ENCODE measurements around the gene TENM3. TPM values are rescaled to one million over a fixed set of nuclear protein-coding genes. Genes with fewer than 3 reads are reported as not detected.

Gene TENM3
- total RNA-seq, 4 donors from 2014 or later, result 0.18 to 9.4 (median 1.5) TPM

DNA sequence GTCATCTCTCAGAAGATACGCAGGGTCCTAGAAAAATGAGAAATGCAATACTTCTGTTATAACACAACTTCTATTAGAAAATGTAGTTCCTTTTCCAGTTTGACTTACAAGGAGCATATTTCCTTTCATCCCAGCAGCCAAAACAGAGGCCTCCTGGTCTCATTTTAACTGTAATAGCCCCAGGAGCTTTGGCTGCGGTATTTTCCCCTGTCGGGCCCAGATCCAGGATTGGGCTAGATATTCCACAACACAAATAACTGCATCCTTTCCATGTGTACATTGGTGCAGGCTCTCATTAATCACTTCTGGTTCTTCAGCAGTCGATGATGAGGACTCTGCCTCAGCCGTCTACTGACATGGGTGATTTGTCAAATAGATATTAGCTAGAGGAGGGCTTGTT, 166.1 kb downstream of the TENM3 start:
- no peak for DNase-seq
- H3K36me3 ChIP-seq, result no peaks in the 10 kb centered on the region
- H3K27ac ChIP-seq, result no peak overlapping the region
- TF ChIP-seq, protein P1, sequence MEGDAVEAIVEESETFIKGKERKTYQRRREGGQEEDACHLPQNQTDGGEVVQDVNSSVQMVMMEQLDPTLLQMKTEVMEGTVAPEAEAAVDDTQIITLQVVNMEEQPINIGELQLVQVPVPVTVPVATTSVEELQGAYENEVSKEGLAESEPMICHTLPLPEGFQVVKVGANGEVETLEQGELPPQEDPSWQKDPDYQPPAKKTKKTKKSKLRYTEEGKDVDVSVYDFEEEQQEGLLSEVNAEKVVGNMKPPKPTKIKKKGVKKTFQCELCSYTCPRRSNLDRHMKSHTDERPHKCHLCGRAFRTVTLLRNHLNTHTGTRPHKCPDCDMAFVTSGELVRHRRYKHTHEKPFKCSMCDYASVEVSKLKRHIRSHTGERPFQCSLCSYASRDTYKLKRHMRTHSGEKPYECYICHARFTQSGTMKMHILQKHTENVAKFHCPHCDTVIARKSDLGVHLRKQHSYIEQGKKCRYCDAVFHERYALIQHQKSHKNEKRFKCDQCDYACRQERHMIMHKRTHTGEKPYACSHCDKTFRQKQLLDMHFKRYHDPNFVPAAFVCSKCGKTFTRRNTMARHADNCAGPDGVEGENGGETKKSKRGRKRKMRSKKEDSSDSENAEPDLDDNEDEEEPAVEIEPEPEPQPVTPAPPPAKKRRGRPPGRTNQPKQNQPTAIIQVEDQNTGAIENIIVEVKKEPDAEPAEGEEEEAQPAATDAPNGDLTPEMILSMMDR (IDR thresholded peaks at IDR 0.05), result no peak
- no peak for TF ChIP-seq POLR2A (IDR thresholded peaks at IDR 0.05)
- H3K9me3 ChIP-seq, result no peaks in the 10 kb centered on the region
- H3K27me3 ChIP-seq, result no peaks in the 10 kb centered on the region
- no peaks in the 10 kb centered on the region for H3K4me1 ChIP-seq
- H3K4me3 ChIP-seq, result no peak overlapping the region

DNA sequence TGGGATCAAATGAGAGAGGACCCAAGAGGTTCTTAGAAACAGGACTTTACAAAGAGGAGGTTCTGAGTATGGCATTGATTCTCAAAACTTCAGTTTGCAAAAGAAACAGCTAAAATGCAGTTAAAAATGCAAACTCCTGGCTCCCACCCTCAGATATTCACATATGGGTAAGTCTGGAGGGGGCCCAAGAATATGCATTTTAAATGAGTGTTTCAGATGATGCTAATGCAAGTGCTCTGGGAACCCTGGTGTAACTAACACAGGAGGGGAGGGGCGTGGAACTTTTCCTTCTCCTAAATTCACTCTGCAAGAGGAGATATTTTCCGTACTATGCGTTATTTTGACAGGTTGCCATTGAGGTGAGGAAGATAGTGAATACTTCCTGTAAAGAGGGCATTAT, 168.2 kb downstream of the TENM3 start:
- H3K4me3 ChIP-seq, result no peak overlapping the region
- TF ChIP-seq, protein P1 (IDR thresholded peaks at IDR 0.05), result no peak
- no peak for TF ChIP-seq POLR2A (IDR thresholded peaks at IDR 0.05)

DNA sequence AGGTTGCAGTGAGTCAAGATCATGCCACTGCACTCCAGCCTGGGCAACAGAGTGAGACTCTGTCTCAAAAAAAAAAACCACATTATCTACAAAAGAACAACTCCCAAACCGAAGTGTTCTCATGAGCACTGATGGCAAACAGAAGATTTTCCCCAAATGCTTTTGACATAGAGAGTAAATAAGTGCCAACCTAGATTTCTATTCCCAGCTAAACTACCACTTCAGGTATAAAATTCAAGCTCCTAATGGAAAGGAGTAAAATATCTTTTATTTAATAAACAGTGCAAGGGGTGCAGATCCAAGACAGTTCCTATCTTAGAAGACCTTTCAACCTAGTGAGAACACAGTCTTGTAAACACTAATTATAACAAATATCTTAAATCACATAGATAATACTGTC, 170.3 kb downstream of the TENM3 start:
- DNase-seq, result no peak
- no peak for TF ChIP-seq POLR2A (IDR thresholded peaks at IDR 0.05)
- TF ChIP-seq, protein P1 (IDR thresholded peaks at IDR 0.05), result no peak

More for the DNA sequence above, 168.2 kb downstream of the TENM3 start:
- no peak overlapping the region for H3K27ac ChIP-seq
- DNase-seq, result no peak
- H3K9me3 ChIP-seq, result no peaks in the 10 kb centered on the region
- H3K36me3 ChIP-seq, result no peaks in the 10 kb centered on the region
- H3K27me3 ChIP-seq, result no peaks in the 10 kb centered on the region
- no peaks in the 10 kb centered on the region for H3K4me1 ChIP-seq

DNA sequence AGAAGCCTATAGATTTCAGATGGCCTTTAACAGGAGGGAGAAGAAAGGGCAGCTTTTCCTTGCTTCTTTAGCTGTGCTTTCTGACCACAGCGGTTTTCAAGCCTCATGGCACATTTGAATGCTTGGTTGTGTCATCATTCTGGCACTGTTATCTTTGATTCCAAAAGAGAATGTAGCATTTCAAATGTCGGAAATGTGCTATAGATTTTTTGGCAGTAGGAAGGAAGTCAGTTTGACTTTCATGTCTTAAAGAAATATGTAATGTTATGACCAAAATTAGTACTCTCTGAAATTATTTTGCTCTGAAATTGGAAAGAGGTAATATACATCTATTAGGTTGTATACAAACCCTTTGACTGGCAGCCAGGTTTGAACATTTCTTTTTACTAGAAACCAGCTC, 171.9 kb downstream of the TENM3 start:
- H3K4me3 ChIP-seq, result no peak overlapping the region
- no peaks in the 10 kb centered on the region for H3K27me3 ChIP-seq
- no peaks in the 10 kb centered on the region for H3K36me3 ChIP-seq
- TF ChIP-seq, protein P1 (IDR thresholded peaks at IDR 0.05), result no peak
- TF ChIP-seq POLR2A (IDR thresholded peaks at IDR 0.05), result no peak
- no peak overlapping the region for H3K27ac ChIP-seq
- no peak for DNase-seq
- no peaks in the 10 kb centered on the region for H3K9me3 ChIP-seq
- H3K4me1 ChIP-seq, result no peaks in the 10 kb centered on the region

More for the DNA sequence above, 170.3 kb downstream of the TENM3 start:
- Histone ChIP-seq H3K27me3 (no peaks in the 10 kb centered on the region), H3K36me3 (no peaks in the 10 kb centered on the region), H3K9me3 (no peaks in the 10 kb centered on the region), H3K4me1 (no peaks in the 10 kb centered on the region), H3K4me3 (no peak overlapping the region), H3K27ac (no peak overlapping the region)

DNA sequence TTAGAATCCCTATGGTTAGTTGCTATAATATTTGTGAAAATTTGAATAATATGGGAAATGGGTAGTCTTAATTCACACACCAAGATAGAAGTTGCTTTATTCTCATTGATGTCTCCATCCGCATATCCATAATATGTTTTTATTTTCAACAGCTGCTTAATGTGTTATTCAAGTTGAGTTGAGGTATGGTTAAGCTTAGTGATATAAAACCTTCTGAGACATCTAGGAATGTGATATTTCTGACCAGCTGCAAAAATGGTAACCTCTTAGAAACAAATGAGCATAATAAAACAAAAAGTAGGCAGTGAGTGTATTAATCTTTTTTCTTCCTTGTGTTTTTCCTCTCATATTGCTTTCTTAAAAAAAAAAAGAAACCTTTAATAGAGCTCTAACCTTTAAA, 172.9 kb downstream of the TENM3 start:
- no peaks in the 10 kb centered on the region for H3K27me3 ChIP-seq
- H3K4me3 ChIP-seq, result no peak overlapping the region
- no peak overlapping the region for H3K27ac ChIP-seq
- no peaks in the 10 kb centered on the region for H3K36me3 ChIP-seq
- H3K9me3 ChIP-seq, result no peaks in the 10 kb centered on the region
- no peak for DNase-seq
- no peak for TF ChIP-seq POLR2A (IDR thresholded peaks at IDR 0.05)
- TF ChIP-seq, protein P1 (IDR thresholded peaks at IDR 0.05), result no peak
- no peaks in the 10 kb centered on the region for H3K4me1 ChIP-seq

Measured in Peyer's patch (tissue), 4 donors.